ENCODE results near the gene PHF2.

PHF2 gene

GRCh38 chr9:93541581-93542349, 34.6 kb upstream of the PHF2 start:
- Histone ChIP-seq H3K27me3 (no peaks in the 10 kb centered on the region), H3K27ac (no peak overlapping the region), H3K36me3 (peaks cover 78 to 100% (median 97%) of the 10 kb centered on the region in 11 experiments), H3K4me1 (peaks cover 0 to 6% (median 4%) of the 10 kb centered on the region in 10 experiments; a peak in 14 of 20 replicates), H3K4me3 (no peak overlapping the region), H4K20me1 (peaks cover 4 to 68% (median 27%) of the 10 kb centered on the region in 11 experiments; a peak in 18 of 22 replicates), H3K9me3 (replicated peaks in 1 of 11) (no peaks in the 10 kb centered on the region), H3K9ac (no peak overlapping the region), H3K4me2 (no peak overlapping the region)
- no peak for TF ChIP-seq Cebpa-rat (IDR thresholded peaks at IDR 0.05)

DNA sequence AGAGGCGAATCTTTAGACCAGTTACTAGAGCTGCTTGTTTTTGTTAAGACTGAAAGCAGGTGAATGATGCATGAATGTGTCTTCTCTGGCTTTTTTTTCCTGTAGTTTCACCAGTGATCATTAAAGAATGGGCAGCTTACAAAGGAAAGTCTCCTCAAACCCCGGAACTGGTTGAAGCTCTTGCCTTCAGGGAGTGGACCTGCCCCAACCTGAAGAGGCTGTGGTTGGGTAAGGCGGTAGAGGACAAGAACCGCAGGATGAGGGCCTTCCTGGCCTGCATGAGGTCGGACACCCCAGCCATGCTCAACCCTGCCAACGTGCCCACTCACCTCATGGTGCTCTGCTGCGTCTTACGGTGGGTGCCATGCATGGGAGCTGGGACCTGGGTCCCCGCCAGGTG, 33.3 kb upstream of the PHF2 start:
- Histone ChIP-seq H3K9me3 (replicated peaks in 1 of 11) (no peaks in the 10 kb centered on the region), H3K4me3 (no peak overlapping the region), H3K27me3 (no peaks in the 10 kb centered on the region), H3K27ac (no peak overlapping the region), H3K4me1 (no peaks in the 10 kb centered on the region), H3K36me3 (peaks cover 89 to 100% (median 97%) of the 10 kb centered on the region in 11 experiments), H3K9ac (no peak overlapping the region), H3K4me2 (no peak overlapping the region), H4K20me1 (peaks cover 0 to 56% (median 22%) of the 10 kb centered on the region in 11 experiments; a peak in 17 of 22 replicates)
- TF ChIP-seq Cebpa-rat (IDR thresholded peaks at IDR 0.05), result no peak

GRCh38 chr9:93546356-93546755, 30.0 kb upstream of the PHF2 start:
- H3K36me3 ChIP-seq, result peaks cover 90 to 100% (median 97%) of the 10 kb centered on the region in 11 experiments
- no peak overlapping the region for H3K4me3 ChIP-seq
- no peak overlapping the region for H3K9ac ChIP-seq
- H4K20me1 ChIP-seq, result peaks cover 0 to 51% (median 16%) of the 10 kb centered on the region in 11 experiments; a peak in 15 of 22 replicates
- H3K4me2 ChIP-seq, result no peak overlapping the region
- H3K9me3 ChIP-seq (replicated peaks in 1 of 11), result no peaks in the 10 kb centered on the region
- TF ChIP-seq Cebpa-rat (IDR thresholded peaks at IDR 0.05), result no peak
- no peaks in the 10 kb centered on the region for H3K27me3 ChIP-seq
- no peak overlapping the region for H3K27ac ChIP-seq
- no peaks in the 10 kb centered on the region for H3K4me1 ChIP-seq

DNA sequence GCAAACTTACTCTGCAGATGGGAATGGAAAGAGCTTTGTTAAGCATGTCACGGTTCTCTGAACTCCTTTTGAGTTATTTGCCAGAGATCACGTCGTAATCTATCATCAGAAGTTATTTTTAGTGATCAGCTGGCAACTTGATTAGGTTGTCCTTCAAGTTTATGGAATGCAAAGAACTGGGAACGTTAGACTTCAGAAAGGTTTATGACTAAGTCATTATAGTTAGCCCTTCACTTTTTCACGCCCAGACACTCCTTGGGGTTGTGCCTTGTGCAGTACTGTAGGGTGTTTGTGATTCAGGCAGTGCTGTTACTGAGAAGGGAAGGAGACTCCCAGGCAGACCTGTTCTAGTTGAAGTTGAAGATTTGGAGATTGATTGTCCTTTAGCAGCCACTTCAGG, 26.8 kb upstream of the PHF2 start:
- Histone ChIP-seq H3K27ac (no peak overlapping the region), H3K4me2 (no peak overlapping the region), H3K4me3 (no peak overlapping the region), H3K4me1 (peaks cover 0 to 14% (median 0%) of the 10 kb centered on the region in 10 experiments; a peak in 5 of 20 replicates), H3K27me3 (no peaks in the 10 kb centered on the region), H4K20me1 (peaks cover 0 to 55% (median 13%) of the 10 kb centered on the region in 11 experiments; a peak in 13 of 22 replicates), H3K9ac (no peak overlapping the region), H3K9me3 (replicated peaks in 1 of 11) (no peaks in the 10 kb centered on the region), H3K36me3 (peaks cover 91 to 100% (median 97%) of the 10 kb centered on the region in 11 experiments)
- no peak for TF ChIP-seq Cebpa-rat (IDR thresholded peaks at IDR 0.05)

DNA sequence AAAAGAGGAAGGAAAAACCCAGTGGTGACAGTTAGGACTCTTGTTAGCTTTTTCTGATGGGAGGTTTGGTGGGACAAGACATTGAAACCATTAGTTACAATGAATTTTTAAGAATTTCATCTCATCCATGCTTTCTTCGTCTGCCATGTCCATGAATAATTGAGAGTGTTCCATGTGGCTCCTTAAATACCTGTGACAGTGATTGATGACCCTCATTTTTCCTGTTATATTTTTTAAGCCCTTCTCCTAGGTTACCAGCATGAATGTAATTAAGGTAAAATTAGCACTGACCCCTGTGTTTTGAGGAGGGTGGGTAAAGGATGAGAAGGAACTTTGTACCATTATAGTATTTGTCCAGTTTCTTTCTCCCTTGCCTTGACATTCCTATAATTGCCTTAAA, 23.5 kb upstream of the PHF2 start:
- Histone ChIP-seq H3K9me3 (replicated peaks in 1 of 11) (no peaks in the 10 kb centered on the region), H3K4me3 (no peak overlapping the region), H3K4me1 (peaks cover 0 to 14% (median 0%) of the 10 kb centered on the region in 10 experiments; a peak in 5 of 20 replicates), H3K27me3 (no peaks in the 10 kb centered on the region), H3K4me2 (peak overlapping the region in 1 of 11 experiments; percentile 45; a peak in 1 of 22 replicates), H4K20me1 (peaks cover 0 to 40% (median 10%) of the 10 kb centered on the region in 11 experiments; a peak in 7 of 22 replicates), H3K36me3 (peaks cover 91 to 100% (median 96%) of the 10 kb centered on the region in 11 experiments), H3K27ac (no peak overlapping the region), H3K9ac (no peak overlapping the region)
- TF ChIP-seq Cebpa-rat (IDR thresholded peaks at IDR 0.05), result no peak

GRCh38 chr9:93555370-93555769, 21.0 kb upstream of the PHF2 start:
- Histone ChIP-seq H3K27me3 (no peaks in the 10 kb centered on the region), H3K4me2 (no peak overlapping the region), H3K4me1 (peaks cover 0 to 14% (median 0%) of the 10 kb centered on the region in 10 experiments; a peak in 5 of 20 replicates), H3K4me3 (no peak overlapping the region), H3K36me3 (peaks cover 91 to 100% (median 97%) of the 10 kb centered on the region in 11 experiments), H3K9ac (no peak overlapping the region), H3K27ac (no peak overlapping the region), H3K9me3 (replicated peaks in 1 of 11) (no peaks in the 10 kb centered on the region), H4K20me1 (peaks cover 0 to 36% (median 15%) of the 10 kb centered on the region in 11 experiments; a peak in 7 of 22 replicates)
- TF ChIP-seq Cebpa-rat (IDR thresholded peaks at IDR 0.05), result no peak

DNA sequence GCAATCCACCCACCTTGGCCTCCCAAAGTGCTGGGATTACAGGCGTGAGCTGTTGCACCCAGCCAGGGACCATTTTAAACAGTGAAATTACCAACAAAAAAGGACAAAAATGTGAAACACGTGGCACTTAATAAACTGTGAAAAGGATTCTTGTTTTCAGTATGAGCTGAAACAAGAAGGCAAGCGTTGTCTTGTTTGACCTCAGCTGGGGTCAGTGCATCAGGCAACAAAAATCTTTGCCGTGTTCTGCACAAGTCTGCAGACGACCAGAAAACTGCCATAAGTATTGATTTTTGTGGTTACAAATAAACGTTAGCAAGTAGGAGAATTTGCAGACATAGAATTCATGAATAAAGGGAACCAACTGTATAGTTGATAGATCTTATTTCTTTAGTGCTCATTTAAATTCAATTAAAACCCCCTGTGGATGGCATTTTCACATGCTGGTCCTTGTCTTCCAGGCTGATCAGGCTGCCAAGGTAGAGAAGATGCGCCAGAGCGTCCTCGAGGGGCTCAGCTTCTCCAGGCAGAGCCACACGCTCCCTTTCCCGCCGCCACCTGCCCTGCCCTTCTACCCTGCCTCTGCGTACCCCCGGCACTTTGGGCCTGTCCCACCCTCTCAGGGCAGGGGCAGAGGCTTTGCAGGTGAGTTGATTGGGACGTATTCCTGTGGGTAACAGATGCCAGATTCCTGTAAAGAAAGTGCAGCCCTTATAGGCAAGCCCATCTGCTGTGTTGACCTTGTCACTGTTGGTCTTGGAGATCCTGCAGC, 18.8 kb upstream of the PHF2 start:
- H3K36me3 ChIP-seq, result peaks cover 93 to 100% (median 97%) of the 10 kb centered on the region in 11 experiments

DNA sequence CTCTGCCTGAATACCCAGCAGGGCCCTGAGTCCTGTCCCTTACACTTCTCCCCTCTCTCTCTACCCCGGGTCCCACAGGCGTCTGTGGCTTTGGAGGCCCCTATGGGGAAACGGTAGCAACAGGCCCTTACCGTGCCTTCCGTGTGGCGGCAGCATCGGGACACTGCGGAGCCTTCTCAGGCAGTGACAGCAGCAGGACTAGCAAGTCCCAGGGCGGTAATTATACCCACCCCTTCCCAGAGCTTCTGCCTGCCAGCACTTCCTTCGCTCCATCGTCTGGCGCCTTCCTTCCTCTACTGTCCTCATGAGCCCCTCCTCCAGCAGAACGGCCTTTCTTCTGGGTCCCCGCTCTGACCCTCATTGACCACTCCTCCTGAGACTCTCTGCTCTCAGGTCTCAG, 17.9 kb upstream of the PHF2 start:
- Histone ChIP-seq H3K4me1 (no peaks in the 10 kb centered on the region), H4K20me1 (peaks cover 0 to 28% (median 15%) of the 10 kb centered on the region in 11 experiments; a peak in 7 of 22 replicates), H3K27me3 (no peaks in the 10 kb centered on the region), H3K9me3 (replicated peaks in 1 of 11) (no peaks in the 10 kb centered on the region), H3K27ac (no peak overlapping the region), H3K9ac (no peak overlapping the region; a peak in 1 of 22 replicates), H3K4me2 (no peak overlapping the region), H3K4me3 (no peak overlapping the region), H3K36me3 (peaks cover 95 to 100% (median 97%) of the 10 kb centered on the region in 11 experiments)
- no peak for TF ChIP-seq Cebpa-rat (IDR thresholded peaks at IDR 0.05)

More for the DNA sequence above, 18.8 kb upstream of the PHF2 start:
- Histone ChIP-seq H3K9me3 (replicated peaks in 1 of 11) (no peaks in the 10 kb centered on the region), H3K4me3 (no peak overlapping the region), H4K20me1 (peaks cover 0 to 27% (median 15%) of the 10 kb centered on the region in 11 experiments; a peak in 7 of 22 replicates), H3K9ac (no peak overlapping the region), H3K4me2 (no peak overlapping the region), H3K27ac (no peak overlapping the region), H3K4me1 (peaks cover 0 to 6% (median 0%) of the 10 kb centered on the region in 10 experiments; a peak in 5 of 20 replicates), H3K27me3 (no peaks in the 10 kb centered on the region)
- TF ChIP-seq Cebpa-rat (IDR thresholded peaks at IDR 0.05), result no peak

DNA sequence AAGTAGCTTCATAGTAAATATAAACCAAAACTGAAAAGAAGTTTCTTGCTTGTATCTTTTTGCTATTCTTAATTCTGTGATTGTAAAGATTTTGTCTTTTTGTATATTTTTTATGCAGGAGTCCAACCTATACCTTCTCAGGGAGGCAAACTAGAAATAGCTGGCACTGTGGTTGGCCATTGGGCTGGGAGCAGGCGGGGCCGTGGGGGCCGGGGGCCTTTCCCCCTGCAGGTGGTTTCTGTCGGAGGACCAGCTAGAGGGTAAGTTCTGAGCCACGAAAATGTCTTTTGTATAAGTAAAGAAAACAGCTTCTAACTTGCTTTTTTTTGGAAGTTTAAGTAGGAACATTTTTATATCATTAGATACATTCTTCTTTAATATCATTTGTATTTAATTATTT, 15.4 kb upstream of the PHF2 start:
- H3K9ac ChIP-seq, result no peak overlapping the region
- H3K4me1 ChIP-seq, result peaks cover 0 to 4% (median 3%) of the 10 kb centered on the region in 10 experiments; a peak in 9 of 20 replicates
- no peak overlapping the region for H3K4me2 ChIP-seq
- no peak for TF ChIP-seq Cebpa-rat (IDR thresholded peaks at IDR 0.05)
- no peak overlapping the region for H3K4me3 ChIP-seq
- H3K36me3 ChIP-seq, result peaks cover 86 to 96% (median 90%) of the 10 kb centered on the region in 11 experiments
- no peaks in the 10 kb centered on the region for H3K9me3 ChIP-seq (replicated peaks in 1 of 11)
- H3K27ac ChIP-seq, result no peak overlapping the region
- H4K20me1 ChIP-seq, result peaks cover 0 to 25% (median 4%) of the 10 kb centered on the region in 11 experiments; a peak in 6 of 22 replicates
- no peaks in the 10 kb centered on the region for H3K27me3 ChIP-seq

All from BLaER1 treated with 17β-estradiol and CSF1 and Interleukin-3, amounts not matched to agents 10 nM and 100 nM (cell line).